Ishikawa (cell line): ENCODE results near the gene SUGP1.

ENCODE experiments used
- CEBPB ChIP-seq: IDR thresholded peaks from 2 replicates; pipeline ENCODE4 v1.6.1; 2012
- CREB1 ChIP-seq: IDR thresholded peaks from 2 replicates; pipeline ENCODE4 v1.6.1; 2012; ENCODE audit warnings: low read depth
- EGR1 ChIP-seq: IDR thresholded peaks from 2 replicates; pipeline ENCODE4 v1.6.1; 2012
- EP300 ChIP-seq: IDR thresholded peaks from 2 replicates; pipeline ENCODE4 v1.6.1; 2012; ENCODE audit warnings: borderline replicate concordance
- FOXM1 ChIP-seq: IDR thresholded peaks from 2 replicates; pipeline ENCODE4 v1.6.1; 2012; ENCODE audit warnings: low read depth, borderline replicate concordance
- NFIC ChIP-seq: IDR thresholded peaks from 2 replicates; pipeline ENCODE4 v1.6.1; 2012
- RAD21 ChIP-seq: IDR thresholded peaks from 2 replicates; pipeline ENCODE4 v1.6.1; 2012; ENCODE audit warnings: low read depth
- TAF1 ChIP-seq: IDR thresholded peaks from 2 replicates; pipeline ENCODE4 v1.6.1; 2012; ENCODE audit warnings: low read depth, mild to moderate bottlenecking
- TCF12 ChIP-seq: IDR thresholded peaks from 2 replicates; pipeline ENCODE4 v1.6.1; 2012; ENCODE audit warnings: low read depth
- TEAD4 ChIP-seq: IDR thresholded peaks from 2 replicates; pipeline ENCODE4 v1.6.1; 2012
- YY1 ChIP-seq: IDR thresholded peaks from 2 replicates; pipeline ENCODE4 v1.6.1; 2012; ENCODE audit warnings: low read depth
- ZBTB7A ChIP-seq: IDR thresholded peaks from 2 replicates; pipeline ENCODE4 v1.6.1; 2012; ENCODE audit warnings: low read depth
- TF ChIP-seq, protein P1 (sequence below): IDR thresholded peaks from 2 replicates; pipeline ENCODE4 v1.6.1; 2012; ENCODE audit warnings: low read depth, mild to moderate bottlenecking
- TF ChIP-seq, protein P2 (sequence below): IDR thresholded peaks from 2 replicates; pipeline ENCODE4 v1.6.1; 2012
- TF ChIP-seq, protein P3 (sequence below): IDR thresholded peaks from 2 replicates; pipeline ENCODE4 v1.6.1; 2012

The SUGP1 gene

DNA sequence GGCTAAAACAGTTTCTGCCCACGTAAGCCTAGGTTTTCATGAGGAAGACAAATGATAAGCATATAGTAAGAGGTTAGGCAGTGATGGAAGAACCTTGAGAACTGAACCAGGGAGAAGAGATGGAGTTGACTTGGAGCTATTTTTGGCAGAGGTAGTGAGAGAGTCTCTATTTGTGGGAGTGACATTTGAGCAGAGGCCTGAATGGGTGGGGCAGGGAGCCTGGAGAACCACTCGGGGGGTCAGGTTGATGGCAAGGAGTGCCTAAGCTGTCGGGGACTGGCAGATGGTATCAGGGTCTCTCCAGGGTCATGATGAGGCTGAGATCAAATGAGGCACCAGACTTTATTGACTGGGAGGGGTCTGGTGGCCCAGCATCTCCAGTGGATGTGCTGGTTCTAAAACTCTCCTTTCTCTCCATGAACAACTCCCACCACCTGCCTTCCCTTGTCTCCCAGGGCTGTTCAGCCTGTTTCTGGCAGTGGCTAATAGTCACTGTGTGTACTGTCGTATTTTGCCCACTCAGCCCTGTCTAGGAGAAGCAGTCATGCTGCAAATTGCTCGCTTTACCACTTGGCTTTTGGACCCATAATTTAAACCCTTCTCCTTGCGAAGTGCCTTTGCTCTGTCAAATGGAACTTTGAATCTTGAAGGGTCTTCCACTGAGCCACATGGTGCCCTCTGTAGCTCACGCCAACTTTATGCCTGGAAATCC lies 3.9 kb upstream of the SUGP1 start:
- TF ChIP-seq TAF1 (no peak), ZBTB7A (no peak), NFIC (no peak), TCF12 (no peak), RAD21 (no peak), CREB1 (no peak), FOXM1 (no peak), TEAD4 (no peak), EP300 (no peak)

DNA sequence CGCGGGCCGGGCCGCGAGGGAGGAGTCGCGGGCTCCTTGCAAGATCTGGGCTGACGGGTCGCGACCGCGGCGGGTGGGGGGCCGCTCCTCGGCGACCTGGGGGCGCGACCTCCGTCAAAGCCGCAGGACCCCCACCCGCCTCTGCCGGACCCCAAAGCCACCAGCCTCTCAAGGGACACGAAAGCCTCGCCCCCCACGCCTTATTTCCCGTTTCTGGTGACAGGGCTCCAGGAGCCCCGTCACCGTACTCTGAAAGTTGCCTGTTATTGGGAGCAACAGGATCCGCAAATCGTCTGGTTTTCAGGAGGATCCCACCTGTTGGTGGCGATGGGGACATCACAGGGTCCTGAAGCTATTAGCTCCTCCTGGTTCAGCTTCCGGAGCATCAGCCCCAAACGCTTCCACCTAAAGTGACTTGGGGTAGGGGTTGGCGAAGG lies 850 bp upstream of the SUGP1 start:
- no peak for TF ChIP-seq NFIC

DNA sequence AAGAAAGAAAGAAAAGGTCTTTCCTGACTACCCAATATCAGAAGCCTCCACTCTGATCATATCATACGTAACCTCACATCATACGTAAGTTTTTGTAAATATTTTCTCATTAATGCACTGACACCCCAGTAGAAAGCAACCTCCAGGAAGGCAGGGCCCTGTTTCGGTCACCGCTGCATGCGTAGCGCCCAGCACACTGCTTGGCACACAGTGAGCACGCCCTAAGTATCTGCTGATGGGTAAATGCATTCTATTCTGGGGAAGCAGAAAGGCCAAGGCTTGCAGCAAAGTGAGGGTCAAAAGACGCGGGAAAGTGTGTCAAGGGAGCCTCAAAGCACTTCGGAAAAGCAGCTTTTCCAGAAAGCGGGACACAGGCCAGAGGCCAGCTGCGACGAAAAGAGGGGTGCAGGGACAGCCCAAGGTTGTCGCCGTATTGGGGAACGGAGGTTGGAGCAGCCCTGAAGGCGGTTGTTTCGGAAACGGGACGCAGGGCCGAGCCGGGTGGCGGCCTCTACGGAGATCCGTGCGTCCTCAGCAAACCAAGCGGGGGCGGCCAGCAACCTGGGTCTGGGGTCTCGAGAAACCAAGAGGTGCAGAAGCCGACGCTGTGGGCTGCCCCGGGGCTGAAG lies 463 bp downstream of the SUGP1 start:
- TF ChIP-seq, protein P1, sequence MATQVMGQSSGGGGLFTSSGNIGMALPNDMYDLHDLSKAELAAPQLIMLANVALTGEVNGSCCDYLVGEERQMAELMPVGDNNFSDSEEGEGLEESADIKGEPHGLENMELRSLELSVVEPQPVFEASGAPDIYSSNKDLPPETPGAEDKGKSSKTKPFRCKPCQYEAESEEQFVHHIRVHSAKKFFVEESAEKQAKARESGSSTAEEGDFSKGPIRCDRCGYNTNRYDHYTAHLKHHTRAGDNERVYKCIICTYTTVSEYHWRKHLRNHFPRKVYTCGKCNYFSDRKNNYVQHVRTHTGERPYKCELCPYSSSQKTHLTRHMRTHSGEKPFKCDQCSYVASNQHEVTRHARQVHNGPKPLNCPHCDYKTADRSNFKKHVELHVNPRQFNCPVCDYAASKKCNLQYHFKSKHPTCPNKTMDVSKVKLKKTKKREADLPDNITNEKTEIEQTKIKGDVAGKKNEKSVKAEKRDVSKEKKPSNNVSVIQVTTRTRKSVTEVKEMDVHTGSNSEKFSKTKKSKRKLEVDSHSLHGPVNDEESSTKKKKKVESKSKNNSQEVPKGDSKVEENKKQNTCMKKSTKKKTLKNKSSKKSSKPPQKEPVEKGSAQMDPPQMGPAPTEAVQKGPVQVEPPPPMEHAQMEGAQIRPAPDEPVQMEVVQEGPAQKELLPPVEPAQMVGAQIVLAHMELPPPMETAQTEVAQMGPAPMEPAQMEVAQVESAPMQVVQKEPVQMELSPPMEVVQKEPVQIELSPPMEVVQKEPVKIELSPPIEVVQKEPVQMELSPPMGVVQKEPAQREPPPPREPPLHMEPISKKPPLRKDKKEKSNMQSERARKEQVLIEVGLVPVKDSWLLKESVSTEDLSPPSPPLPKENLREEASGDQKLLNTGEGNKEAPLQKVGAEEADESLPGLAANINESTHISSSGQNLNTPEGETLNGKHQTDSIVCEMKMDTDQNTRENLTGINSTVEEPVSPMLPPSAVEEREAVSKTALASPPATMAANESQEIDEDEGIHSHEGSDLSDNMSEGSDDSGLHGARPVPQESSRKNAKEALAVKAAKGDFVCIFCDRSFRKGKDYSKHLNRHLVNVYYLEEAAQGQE: no peak
- no peak for TF ChIP-seq YY1
- TF ChIP-seq CEBPB: no peak
- TF ChIP-seq TCF12: no peak
- no peak for TF ChIP-seq RAD21

DNA sequence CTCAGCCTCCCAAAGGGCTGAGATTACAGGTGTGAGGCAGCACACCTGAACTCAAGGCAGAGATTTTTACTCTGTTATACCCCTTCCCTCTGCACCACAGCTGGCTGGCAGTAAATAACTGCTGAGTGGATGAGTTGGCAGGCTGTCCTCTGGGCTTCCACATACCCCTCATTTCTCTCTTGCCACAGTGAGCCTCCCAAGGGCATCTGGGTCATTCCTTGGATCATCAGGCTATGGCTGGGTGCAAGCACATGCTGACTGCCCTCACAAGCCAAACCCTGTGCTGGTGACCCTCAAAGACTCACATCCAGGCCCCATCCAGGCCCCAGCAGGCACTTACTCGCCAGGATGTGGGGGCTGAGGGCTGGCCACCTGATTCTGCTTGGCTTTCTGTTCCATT lies 4.2 kb downstream of the SUGP1 start:
- TF ChIP-seq EP300: no peak
- no peak for TF ChIP-seq TEAD4
- no peak for TF ChIP-seq EGR1
- TF ChIP-seq, protein P1: no peak

DNA sequence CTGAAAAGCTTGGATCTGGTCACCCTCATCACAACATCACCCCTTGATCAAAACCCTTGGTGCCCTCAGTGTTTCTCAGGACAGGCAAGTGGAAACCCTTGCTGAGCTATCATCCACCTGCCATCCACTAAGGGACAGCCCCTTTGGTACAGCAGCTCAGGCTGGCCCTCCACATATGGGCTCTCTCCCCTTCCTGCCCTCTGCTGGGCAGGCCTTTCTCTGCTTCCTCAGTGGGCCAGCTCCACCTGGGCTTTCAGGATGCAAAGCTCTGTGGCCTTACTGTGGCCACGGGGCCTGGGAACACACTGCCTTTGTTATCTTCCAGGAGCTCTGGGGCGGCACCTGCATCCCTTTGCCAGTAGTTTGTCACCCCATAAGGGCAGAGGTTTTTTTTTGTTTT lies 4.9 kb downstream of the SUGP1 start:
- TF ChIP-seq YY1 (no peak), EGR1 (no peak), ZBTB7A (no peak), EP300 (no peak), FOXM1 (no peak), TEAD4 (no peak), RAD21 (no peak), NFIC (no peak), CEBPB (no peak), TAF1 (no peak), CREB1 (no peak), TCF12 (no peak)
- TF ChIP-seq, protein P2, sequence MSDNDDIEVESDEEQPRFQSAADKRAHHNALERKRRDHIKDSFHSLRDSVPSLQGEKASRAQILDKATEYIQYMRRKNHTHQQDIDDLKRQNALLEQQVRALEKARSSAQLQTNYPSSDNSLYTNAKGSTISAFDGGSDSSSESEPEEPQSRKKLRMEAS: no peak
- TF ChIP-seq, protein P3, sequence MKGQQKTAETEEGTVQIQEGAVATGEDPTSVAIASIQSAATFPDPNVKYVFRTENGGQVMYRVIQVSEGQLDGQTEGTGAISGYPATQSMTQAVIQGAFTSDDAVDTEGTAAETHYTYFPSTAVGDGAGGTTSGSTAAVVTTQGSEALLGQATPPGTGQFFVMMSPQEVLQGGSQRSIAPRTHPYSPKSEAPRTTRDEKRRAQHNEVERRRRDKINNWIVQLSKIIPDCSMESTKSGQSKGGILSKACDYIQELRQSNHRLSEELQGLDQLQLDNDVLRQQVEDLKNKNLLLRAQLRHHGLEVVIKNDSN: no peak
- TF ChIP-seq, protein P1: no peak

DNA sequence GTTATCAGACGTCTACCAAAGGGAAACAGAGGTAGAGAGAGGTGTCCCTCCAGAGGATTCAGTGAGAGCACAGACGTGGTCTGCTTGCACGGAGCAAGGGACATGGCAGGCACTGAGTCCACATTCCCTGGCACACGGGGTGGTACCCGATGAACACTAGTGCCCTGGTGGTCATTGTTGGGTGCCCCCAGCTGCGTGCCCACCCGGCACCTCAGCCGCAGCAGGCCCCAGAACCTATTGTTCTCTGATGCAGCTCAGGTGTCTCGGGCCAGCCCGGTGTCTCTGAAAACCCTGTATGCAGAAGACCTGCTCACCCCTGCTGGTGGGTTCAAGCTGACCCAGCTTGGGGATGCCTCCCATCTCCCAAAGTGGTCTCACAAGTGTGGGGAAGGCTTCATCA lies 11.9 kb downstream of the SUGP1 start:
- TF ChIP-seq TCF12 (no peak), ZBTB7A (no peak), FOXM1 (no peak), EP300 (no peak), YY1 (no peak), RAD21 (no peak), NFIC (no peak), TAF1 (no peak), CEBPB (no peak), EGR1 (no peak)
- TF ChIP-seq, protein P3: no peak
- TF ChIP-seq, protein P1: no peak
- TF ChIP-seq, protein P2: no peak
